ENCODE results near the gene XRRA1. TPM values are rescaled to one million over a fixed set of nuclear protein-coding genes. Genes with fewer than 3 reads are reported as not detected.

The XRRA1 gene
- total RNA-seq, 1 experiment from 2014 or later = 34.1 TPM

DNA sequence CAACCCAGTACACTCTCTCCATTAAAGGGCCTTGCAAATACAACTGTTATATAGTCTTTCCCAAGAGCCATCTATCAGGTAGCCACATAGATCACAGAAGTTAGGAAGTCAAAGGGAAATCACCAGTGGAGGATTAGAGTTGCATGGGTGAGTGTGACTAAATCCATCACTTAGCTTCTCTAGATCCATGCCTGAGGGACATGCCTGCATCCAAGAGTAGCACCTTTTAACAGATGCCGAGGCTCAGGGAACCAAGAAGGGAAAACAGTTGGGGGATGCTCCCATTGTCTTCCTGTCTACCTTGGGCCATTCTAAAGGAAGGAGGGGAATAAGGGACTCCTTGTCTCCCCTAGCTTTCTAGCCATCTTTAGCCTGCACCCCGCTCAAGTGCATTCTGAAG, 77.9 kb downstream of the XRRA1 start:
- Histone ChIP-seq H3K27me3 (ENCODE audit: control insufficient read depth, insufficient read depth, low read length) (no peaks in the 10 kb centered on the region), H3K4me1 (ENCODE audit: control insufficient read depth, insufficient read depth, low read length) (no peaks in the 10 kb centered on the region), H3K9me3 (ENCODE audit: control insufficient read depth, insufficient read depth, low read depth, low read length) (peaks cover 50% of the 10 kb centered on the region), H3K4me3 (ENCODE audit: low read depth in 2 of 2, low read length in 2 of 2) (no peak overlapping the region), H3K36me3 (ENCODE audit: control insufficient read depth, insufficient read depth, low read length) (no peaks in the 10 kb centered on the region), H3K27ac (ENCODE audit: low read length) (no peak overlapping the region)
- CTCF ChIA-PET = interaction anchor here (0.6 kb wide), 1 partner anchor 13 kb away, joined by 3 read pairs; no protein-coding TSS in a partner anchor
- no peak for TF ChIP-seq POLR2AphosphoS5 (IDR thresholded peaks at IDR 0.05; ENCODE audit: low read depth, low read length)
- TF ChIP-seq, protein P1, sequence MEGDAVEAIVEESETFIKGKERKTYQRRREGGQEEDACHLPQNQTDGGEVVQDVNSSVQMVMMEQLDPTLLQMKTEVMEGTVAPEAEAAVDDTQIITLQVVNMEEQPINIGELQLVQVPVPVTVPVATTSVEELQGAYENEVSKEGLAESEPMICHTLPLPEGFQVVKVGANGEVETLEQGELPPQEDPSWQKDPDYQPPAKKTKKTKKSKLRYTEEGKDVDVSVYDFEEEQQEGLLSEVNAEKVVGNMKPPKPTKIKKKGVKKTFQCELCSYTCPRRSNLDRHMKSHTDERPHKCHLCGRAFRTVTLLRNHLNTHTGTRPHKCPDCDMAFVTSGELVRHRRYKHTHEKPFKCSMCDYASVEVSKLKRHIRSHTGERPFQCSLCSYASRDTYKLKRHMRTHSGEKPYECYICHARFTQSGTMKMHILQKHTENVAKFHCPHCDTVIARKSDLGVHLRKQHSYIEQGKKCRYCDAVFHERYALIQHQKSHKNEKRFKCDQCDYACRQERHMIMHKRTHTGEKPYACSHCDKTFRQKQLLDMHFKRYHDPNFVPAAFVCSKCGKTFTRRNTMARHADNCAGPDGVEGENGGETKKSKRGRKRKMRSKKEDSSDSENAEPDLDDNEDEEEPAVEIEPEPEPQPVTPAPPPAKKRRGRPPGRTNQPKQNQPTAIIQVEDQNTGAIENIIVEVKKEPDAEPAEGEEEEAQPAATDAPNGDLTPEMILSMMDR (IDR thresholded peaks at IDR 0.05) = no peak
- no peak for TF ChIP-seq SIN3A (IDR thresholded peaks at IDR 0.05; ENCODE audit: borderline replicate concordance, insufficient read depth, low read depth, low read length)
- no peak for TF ChIP-seq TCF7L2 (IDR thresholded peaks at IDR 0.05; ENCODE audit: low read depth, low read length)
- TF ChIP-seq, protein P2, sequence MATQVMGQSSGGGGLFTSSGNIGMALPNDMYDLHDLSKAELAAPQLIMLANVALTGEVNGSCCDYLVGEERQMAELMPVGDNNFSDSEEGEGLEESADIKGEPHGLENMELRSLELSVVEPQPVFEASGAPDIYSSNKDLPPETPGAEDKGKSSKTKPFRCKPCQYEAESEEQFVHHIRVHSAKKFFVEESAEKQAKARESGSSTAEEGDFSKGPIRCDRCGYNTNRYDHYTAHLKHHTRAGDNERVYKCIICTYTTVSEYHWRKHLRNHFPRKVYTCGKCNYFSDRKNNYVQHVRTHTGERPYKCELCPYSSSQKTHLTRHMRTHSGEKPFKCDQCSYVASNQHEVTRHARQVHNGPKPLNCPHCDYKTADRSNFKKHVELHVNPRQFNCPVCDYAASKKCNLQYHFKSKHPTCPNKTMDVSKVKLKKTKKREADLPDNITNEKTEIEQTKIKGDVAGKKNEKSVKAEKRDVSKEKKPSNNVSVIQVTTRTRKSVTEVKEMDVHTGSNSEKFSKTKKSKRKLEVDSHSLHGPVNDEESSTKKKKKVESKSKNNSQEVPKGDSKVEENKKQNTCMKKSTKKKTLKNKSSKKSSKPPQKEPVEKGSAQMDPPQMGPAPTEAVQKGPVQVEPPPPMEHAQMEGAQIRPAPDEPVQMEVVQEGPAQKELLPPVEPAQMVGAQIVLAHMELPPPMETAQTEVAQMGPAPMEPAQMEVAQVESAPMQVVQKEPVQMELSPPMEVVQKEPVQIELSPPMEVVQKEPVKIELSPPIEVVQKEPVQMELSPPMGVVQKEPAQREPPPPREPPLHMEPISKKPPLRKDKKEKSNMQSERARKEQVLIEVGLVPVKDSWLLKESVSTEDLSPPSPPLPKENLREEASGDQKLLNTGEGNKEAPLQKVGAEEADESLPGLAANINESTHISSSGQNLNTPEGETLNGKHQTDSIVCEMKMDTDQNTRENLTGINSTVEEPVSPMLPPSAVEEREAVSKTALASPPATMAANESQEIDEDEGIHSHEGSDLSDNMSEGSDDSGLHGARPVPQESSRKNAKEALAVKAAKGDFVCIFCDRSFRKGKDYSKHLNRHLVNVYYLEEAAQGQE (IDR thresholded peaks at IDR 0.05; ENCODE audit: insufficient read depth in 1 of 2, low read depth in 2 of 2, low read length in 1 of 2) = no peak
- POLR2A ChIA-PET = no interaction called here
- peak; percentile 23; the same call in 1 of the 2 replicates for ATAC-seq
- intact Hi-C loops (cut with micrococcal nuclease; ENCODE audit: unreplicated experiment) (no loop called here), in situ Hi-C loops (cut with HindIII; ENCODE audit: low pct_unique_long_range_greater_than_20kb, low sequenced_read_pairs) (no loop called here)
- no TSS peak for BruUV-seq (replicated peaks)
- no peak for DNase-seq (ENCODE audit: low read depth, low spot score)

DNA sequence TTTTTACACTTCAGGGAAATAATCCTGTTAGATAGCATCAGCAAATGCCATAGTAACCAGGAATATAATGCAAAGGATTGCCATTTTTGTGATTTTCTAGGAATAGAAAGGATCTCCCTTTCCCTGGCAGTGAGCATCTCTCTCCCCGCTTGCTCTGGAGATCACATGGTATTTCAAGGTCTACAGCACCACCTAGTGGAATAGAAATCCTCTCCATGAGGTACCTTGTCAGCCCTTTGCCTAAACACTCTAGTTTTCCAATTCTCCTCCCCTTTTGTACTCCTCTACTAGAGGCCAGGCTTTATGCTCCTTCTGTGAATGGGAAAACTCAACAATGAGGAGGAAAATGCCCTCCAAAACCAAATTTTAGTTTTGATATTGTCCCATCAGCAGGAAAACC, 78.4 kb downstream of the XRRA1 start:
- DNase-seq (ENCODE audit: low read depth, low spot score) (no peak), ATAC-seq (peak; percentile 76; the same call in 1 of the 2 replicates)
- Histone ChIP-seq H3K9me3 (ENCODE audit: control insufficient read depth, insufficient read depth, low read depth, low read length) (peaks cover 50% of the 10 kb centered on the region), H3K27ac (ENCODE audit: low read length) (no peak overlapping the region), H3K36me3 (ENCODE audit: control insufficient read depth, insufficient read depth, low read length) (no peaks in the 10 kb centered on the region), H3K4me1 (ENCODE audit: control insufficient read depth, insufficient read depth, low read length) (no peaks in the 10 kb centered on the region), H3K4me3 (ENCODE audit: low read depth in 2 of 2, low read length in 2 of 2) (no peak overlapping the region), H3K27me3 (ENCODE audit: control insufficient read depth, insufficient read depth, low read length) (no peaks in the 10 kb centered on the region)
- intact Hi-C loops (cut with micrococcal nuclease; ENCODE audit: unreplicated experiment) = no loop called here
- TF ChIP-seq, protein P1 (IDR thresholded peaks at IDR 0.05) = peak; percentile 52
- TF ChIP-seq POLR2AphosphoS5 (IDR thresholded peaks at IDR 0.05; ENCODE audit: low read depth, low read length) = no peak
- CTCF ChIA-PET = no interaction called here
- POLR2A ChIA-PET = no interaction called here
- no TSS peak for BruUV-seq (replicated peaks)
- in situ Hi-C loops (cut with HindIII; ENCODE audit: low pct_unique_long_range_greater_than_20kb, low sequenced_read_pairs) = no loop called here
